ENCODE results near the gene PPP1R13B.

DNA sequence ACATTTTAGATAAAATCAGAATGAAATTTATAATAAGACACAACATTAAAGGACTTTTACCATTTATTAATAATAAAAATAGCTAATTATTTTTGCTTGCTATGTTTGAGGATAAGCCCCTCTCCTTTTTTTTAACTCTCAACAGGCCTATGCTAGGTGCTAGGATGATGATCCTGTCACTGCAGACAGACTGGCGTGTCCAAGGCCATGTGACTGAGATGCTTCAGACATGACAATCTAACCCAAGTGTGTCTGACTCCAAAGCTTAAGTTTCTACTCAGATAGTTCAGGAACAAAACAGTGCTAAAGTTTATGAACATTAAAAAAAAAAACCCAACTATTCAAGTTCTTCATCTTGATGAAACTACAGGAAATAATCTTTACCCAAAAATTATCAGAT is 29.8 kb downstream of the PPP1R13B start:
- TF ChIP-seq, protein P1, sequence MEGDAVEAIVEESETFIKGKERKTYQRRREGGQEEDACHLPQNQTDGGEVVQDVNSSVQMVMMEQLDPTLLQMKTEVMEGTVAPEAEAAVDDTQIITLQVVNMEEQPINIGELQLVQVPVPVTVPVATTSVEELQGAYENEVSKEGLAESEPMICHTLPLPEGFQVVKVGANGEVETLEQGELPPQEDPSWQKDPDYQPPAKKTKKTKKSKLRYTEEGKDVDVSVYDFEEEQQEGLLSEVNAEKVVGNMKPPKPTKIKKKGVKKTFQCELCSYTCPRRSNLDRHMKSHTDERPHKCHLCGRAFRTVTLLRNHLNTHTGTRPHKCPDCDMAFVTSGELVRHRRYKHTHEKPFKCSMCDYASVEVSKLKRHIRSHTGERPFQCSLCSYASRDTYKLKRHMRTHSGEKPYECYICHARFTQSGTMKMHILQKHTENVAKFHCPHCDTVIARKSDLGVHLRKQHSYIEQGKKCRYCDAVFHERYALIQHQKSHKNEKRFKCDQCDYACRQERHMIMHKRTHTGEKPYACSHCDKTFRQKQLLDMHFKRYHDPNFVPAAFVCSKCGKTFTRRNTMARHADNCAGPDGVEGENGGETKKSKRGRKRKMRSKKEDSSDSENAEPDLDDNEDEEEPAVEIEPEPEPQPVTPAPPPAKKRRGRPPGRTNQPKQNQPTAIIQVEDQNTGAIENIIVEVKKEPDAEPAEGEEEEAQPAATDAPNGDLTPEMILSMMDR (conservative IDR thresholded peaks at IDR 0.05), result no peak
- TF ChIP-seq EZH2 (IDR thresholded peaks at IDR 0.05; ENCODE audit: low read depth), result no peak

Data from PC-9 (cell line).